Left ventricle myocardium inferior (tissue), 1 donor: ENCODE measurements around the gene GAL3ST1. TPM values are rescaled to one million over a fixed set of nuclear protein-coding genes. Genes with fewer than 3 reads are reported as not detected.

Experiments
- DNase-seq: peaks from one replicate; pipeline ENCODE4 v3.0.0-alpha.2; 2020
- H3K27ac ChIP-seq: fragments of 200-600 bp; replicated peaks from 2 replicates; pipeline ENCODE4 v1.8.0; 2021
- H3K27me3 ChIP-seq: fragments of 200-600 bp; 2 replicates; pipeline ENCODE4 v1.8.0; 2021; ENCODE audit warnings: low read depth
- H3K36me3 ChIP-seq: fragments of 200-600 bp; 2 replicates; pipeline ENCODE4 v1.8.0; 2021
- H3K4me1 ChIP-seq: fragments of 200-600 bp; 2 replicates; pipeline ENCODE4 v1.8.0; 2021
- H3K4me3 ChIP-seq: fragments of 200-600 bp; 2 replicates; pipeline ENCODE4 v1.8.0; 2021; ENCODE audit warnings: mild to moderate bottlenecking, moderate library complexity
- H3K9me3 ChIP-seq: fragments of 200-600 bp; replicated peaks from 2 replicates; pipeline ENCODE4 v1.8.0; 2021
- intact Hi-C: fragments of 100-400 bp; cut with micrococcal nuclease; formaldehyde crosslinking; loops from one replicate; pipeline ENCODE4 v1.11.0; 2022
- total RNA-seq: library from RNA; stranded (reverse); fragmentation: NEBNext Ultra II Directional; extraction: Animal tissue kit (Norgen Biotek cat#: 25700); gene quantifications from one replicate; pipeline ENCODE4 v1.2.1, GENCODE V29; 2021
- TF ChIP-seq, protein P1 (sequence below): fragments of 200-600 bp; IDR thresholded peaks from 2 replicates; pipeline ENCODE4 v1.8.0; 2021; ENCODE audit warnings: antibody characterized with exemption, mild to moderate bottlenecking, borderline replicate concordance
- donor health status: DM: no; HTN: yes; CAD: no; lungs with severe emphysema.

Gene GAL3ST1
- total RNA-seq, 1 donor from 2014 or later = 0.16 TPM

DNA sequence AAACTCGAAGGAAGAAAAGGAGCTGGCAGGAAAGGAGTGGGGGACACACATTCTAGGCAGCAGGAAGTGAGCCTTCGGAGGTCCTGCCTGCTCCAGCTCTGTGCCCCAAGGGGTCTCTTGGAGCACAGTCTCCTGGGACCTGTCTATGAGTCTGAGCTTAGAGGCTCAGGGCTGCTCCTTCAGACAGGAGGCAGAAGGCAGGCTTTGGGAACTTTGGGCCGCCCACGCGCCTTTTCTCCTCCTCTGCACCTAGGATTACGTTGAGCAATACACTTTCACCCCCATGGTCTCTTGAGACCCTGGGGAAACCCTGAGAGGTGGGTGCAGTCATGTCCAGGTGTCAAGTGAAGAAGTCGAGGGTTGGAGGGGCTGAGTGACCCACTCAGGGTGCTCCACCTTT is 33.5 kb upstream of the GAL3ST1 start:
- H3K4me3 ChIP-seq = peak overlapping the region; percentile 79
- peaks cover 54% of the 10 kb centered on the region for H3K4me1 ChIP-seq
- TF ChIP-seq, protein P1, sequence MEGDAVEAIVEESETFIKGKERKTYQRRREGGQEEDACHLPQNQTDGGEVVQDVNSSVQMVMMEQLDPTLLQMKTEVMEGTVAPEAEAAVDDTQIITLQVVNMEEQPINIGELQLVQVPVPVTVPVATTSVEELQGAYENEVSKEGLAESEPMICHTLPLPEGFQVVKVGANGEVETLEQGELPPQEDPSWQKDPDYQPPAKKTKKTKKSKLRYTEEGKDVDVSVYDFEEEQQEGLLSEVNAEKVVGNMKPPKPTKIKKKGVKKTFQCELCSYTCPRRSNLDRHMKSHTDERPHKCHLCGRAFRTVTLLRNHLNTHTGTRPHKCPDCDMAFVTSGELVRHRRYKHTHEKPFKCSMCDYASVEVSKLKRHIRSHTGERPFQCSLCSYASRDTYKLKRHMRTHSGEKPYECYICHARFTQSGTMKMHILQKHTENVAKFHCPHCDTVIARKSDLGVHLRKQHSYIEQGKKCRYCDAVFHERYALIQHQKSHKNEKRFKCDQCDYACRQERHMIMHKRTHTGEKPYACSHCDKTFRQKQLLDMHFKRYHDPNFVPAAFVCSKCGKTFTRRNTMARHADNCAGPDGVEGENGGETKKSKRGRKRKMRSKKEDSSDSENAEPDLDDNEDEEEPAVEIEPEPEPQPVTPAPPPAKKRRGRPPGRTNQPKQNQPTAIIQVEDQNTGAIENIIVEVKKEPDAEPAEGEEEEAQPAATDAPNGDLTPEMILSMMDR = no peak
- H3K36me3 ChIP-seq = peaks cover 21% of the 10 kb centered on the region
- intact Hi-C loops = no loop called here
- peak overlapping the region; percentile 88 for H3K27ac ChIP-seq
- no peak for DNase-seq
- H3K27me3 ChIP-seq = no peaks in the 10 kb centered on the region
- H3K9me3 ChIP-seq = no peaks in the 10 kb centered on the region

DNA sequence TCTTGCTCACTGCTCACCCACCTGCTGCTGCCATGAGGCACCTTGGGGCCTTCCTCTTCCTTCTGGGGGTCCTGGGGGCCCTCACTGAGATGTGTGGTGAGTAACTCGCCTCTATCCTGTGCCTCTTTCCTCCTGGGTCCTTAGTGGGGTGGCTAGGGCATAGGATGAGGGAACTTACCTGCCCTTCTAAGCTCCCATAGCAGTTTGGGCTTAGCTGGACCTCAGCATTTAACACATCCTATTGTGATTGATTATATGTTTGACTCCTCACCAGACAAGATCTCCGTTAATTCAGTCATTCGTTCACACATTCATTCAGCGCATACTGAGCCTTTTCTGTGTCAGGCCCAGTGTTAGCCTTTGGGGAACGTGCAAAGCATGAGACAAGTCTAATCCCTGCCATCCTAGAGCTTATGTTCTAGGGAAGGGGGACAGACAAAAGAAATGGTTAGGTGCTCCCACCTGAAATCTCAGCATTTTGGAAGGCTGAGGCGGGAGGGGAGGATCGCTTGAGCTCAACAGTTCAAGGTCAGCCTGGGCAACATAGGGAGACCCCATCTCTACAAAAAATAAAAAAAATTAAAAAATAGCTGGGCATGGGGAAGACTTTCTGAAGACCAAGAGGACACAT is 33.0 kb upstream of the GAL3ST1 start:
- no peaks in the 10 kb centered on the region for H3K9me3 ChIP-seq
- TF ChIP-seq, protein P1 = no peak
- H3K27ac ChIP-seq = peak overlapping the region; percentile 88
- H3K4me1 ChIP-seq = peaks cover 54% of the 10 kb centered on the region
- H3K27me3 ChIP-seq = no peaks in the 10 kb centered on the region
- intact Hi-C loops = no loop called here
- peak overlapping the region; percentile 79 for H3K4me3 ChIP-seq
- H3K36me3 ChIP-seq = peaks cover 16% of the 10 kb centered on the region
- no peak for DNase-seq

- Histone ChIP-seq H3K4me1 (peaks cover 54% of the 10 kb centered on the region), H3K27me3 (no peaks in the 10 kb centered on the region), H3K4me3 (peak within 1 kb of the TSS; percentile 79), H3K9me3 (no peaks in the 10 kb centered on the region), H3K36me3 (peaks cover 10% of the 10 kb centered on the region), H3K27ac (peak within 1 kb of the TSS; percentile 88)
- DNase-seq = peak; percentile 70
- intact Hi-C loops = no loop called here
- TF ChIP-seq, protein P1 = peak; percentile 18
Observed at GRCh38 chr22:30606455-30607299, 32.2 kb upstream of the GAL3ST1 start, which contains the start of gene TCN2. Gene TCN2 (plus strand): TSS chr22:30607174. CDS start chr22:30607332, 158 bp downstream.

GRCh38 chr22:30605449-30606110 is 31.1 kb upstream of the GAL3ST1 start:
- peak overlapping the region; percentile 88 for H3K27ac ChIP-seq
- H3K36me3 ChIP-seq = no peaks in the 10 kb centered on the region
- H3K9me3 ChIP-seq = no peaks in the 10 kb centered on the region
- intact Hi-C loops = no loop called here
- H3K27me3 ChIP-seq = no peaks in the 10 kb centered on the region
- peak overlapping the region; percentile 79 for H3K4me3 ChIP-seq
- TF ChIP-seq, protein P1 = peak; percentile 80
- H3K4me1 ChIP-seq = peaks cover 54% of the 10 kb centered on the region
- peak; percentile 45 for DNase-seq

- peaks cover 46% of the 10 kb centered on the region for H3K4me1 ChIP-seq
- TF ChIP-seq, protein P1 = no peak
- H3K27ac ChIP-seq = peak overlapping the region; percentile 8
- H3K36me3 ChIP-seq = no peaks in the 10 kb centered on the region
- no peaks in the 10 kb centered on the region for H3K9me3 ChIP-seq
- no peaks in the 10 kb centered on the region for H3K27me3 ChIP-seq
- DNase-seq = no peak
- no peak overlapping the region for H3K4me3 ChIP-seq
- intact Hi-C loops = no loop called here
Observed at GRCh38 chr22:30604723-30605122, 30.3 kb upstream of the GAL3ST1 start.
